ENCODE data around the gene NFATC3. TPM values are rescaled to one million over a fixed set of nuclear protein-coding genes. Genes with fewer than 3 reads are reported as not detected.

The NFATC3 gene
- total and polyA plus RNA-seq, 2 of the 8 experiments (the other 6 are each of a cell fraction or from before 2014, with no cell fraction given) = 17.6 to 34.5 TPM

- TF ChIP-seq KDM5A (IDR thresholded peaks at IDR 0.05; ENCODE audit: low read length) = no peak
- no peak for TF ChIP-seq BCL11A (IDR thresholded peaks at IDR 0.05; ENCODE audit: low read depth in 2 of 2, low read length in 2 of 2)
- no peak for TF ChIP-seq KDM1A (IDR thresholded peaks at IDR 0.05; ENCODE audit: borderline replicate concordance, low read length)
- TF ChIP-seq SP4 (IDR thresholded peaks at IDR 0.05; ENCODE audit: low read length) = no peak
- no peak for TF ChIP-seq SRF (IDR thresholded peaks at IDR 0.05; ENCODE audit: low read depth, low read length)
- TF ChIP-seq PHF8 (conservative IDR thresholded peaks at IDR 0.05; ENCODE audit: low read depth, low read length) = no peak
- TF ChIP-seq TAF1 (IDR thresholded peaks at IDR 0.05; ENCODE audit: low read depth, low read length) = no peak
Observed at GRCh38 chr16:68083239-68083781, 1.9 kb upstream of the NFATC3 start (continued).

Data from H1 (cell line).